SH-SY5Y (cell line): ENCODE results near the gene PIK3IP1.

ENCODE experiments used
- GATA2 ChIP-seq: IDR thresholded peaks from 2 replicates; pipeline ENCODE4 v1.6.1; 2011; ENCODE audit warnings: mild to moderate bottlenecking, low read depth, low read length
- GATA3 ChIP-seq: IDR thresholded peaks from 2 replicates; pipeline ENCODE4 v1.6.1; 2011; ENCODE audit warnings: low read depth, mild to moderate bottlenecking, low read length, moderate library complexity

- TF ChIP-seq GATA2 (no peak), GATA3 (no peak)
Observed at GRCh38 chr22:31295831-31296657, 3.8 kb upstream of the PIK3IP1 start.
